Keratinocyte (primary cell): ENCODE data around the gene MMP3. TPM values are rescaled to one million over a fixed set of nuclear protein-coding genes. Genes with fewer than 3 reads are reported as not detected.

Source experiments
- DNase-seq: peaks from one replicate; pipeline ENCODE4 v3.0.0-alpha.2; 2011; ENCODE audit warnings: low read depth, missing footprints, low spot score
- FAIRE-seq: peaks from 2 replicates; lab custom pipeline; 2011; peaks lifted over from hg19 to GRCh38; lab: Jason Lieb, UNC
- H2AFZ ChIP-seq: 2 replicates; pipeline ENCODE4 v1.6.0; 2012; ENCODE audit warnings: low read length, control low read depth, inconsistent platforms; ENCODE audit not compliant: control insufficient read depth
- H3K27ac ChIP-seq: 2 replicates; pipeline ENCODE4 v1.5.1; 2011; ENCODE audit warnings: low read length; ENCODE audit not compliant: control insufficient read depth, insufficient read depth
- H3K27me3 ChIP-seq: 3 replicates; pipeline ENCODE4 v1.6.0; 2011; ENCODE audit warnings: low read length; ENCODE audit not compliant: control insufficient read depth, insufficient read depth; ENCODE audit errors: extremely low read depth
- H3K36me3 ChIP-seq, 2 experiments: 2 replicates in 1 of 2; 3 replicates in 1 of 2; pipeline ENCODE4 v1.5.1; 2011; ENCODE audit warnings: low read length in 2 of 2, mild to moderate bottlenecking in 1 of 2; ENCODE audit not compliant: control insufficient read depth in 2 of 2, insufficient read depth in 2 of 2; ENCODE audit errors: extremely low read depth in 1 of 2
- H3K4me1 ChIP-seq: 3 replicates; pipeline ENCODE4 v1.5.1; 2011; ENCODE audit warnings: low read length; ENCODE audit not compliant: control insufficient read depth, insufficient read depth; ENCODE audit errors: extremely low read depth
- H3K4me2 ChIP-seq: 3 replicates; pipeline ENCODE4 v1.6.0; 2011; ENCODE audit warnings: low read depth, low read length; ENCODE audit not compliant: control insufficient read depth, insufficient read depth; ENCODE audit errors: extremely low read depth
- H3K4me3 ChIP-seq, 3 experiments: fragments of 200-600 bp in 1 of 3; sonication (generic) in 1 of 3; 2 replicates in 2 of 3; 3 replicates in 1 of 3; pipeline ENCODE4 v1.5.1; 2011 to 2016; ENCODE audit warnings: low read length in 3 of 3, mild to moderate bottlenecking in 3 of 3, control low read depth in 2 of 3, inconsistent platforms in 1 of 3, low read depth in 1 of 3, mixed read lengths in 1 of 3, mixed run types in 1 of 3, moderate library complexity in 1 of 3; ENCODE audit not compliant: control insufficient read depth in 2 of 3, insufficient read depth in 2 of 3; ENCODE audit errors: extremely low read depth in 1 of 3
- H3K79me2 ChIP-seq: 2 replicates; pipeline ENCODE4 v1.6.0; 2012; ENCODE audit warnings: low read length; ENCODE audit not compliant: control insufficient read depth, insufficient read depth
- H3K9ac ChIP-seq: 3 replicates; pipeline ENCODE4 v1.6.0; 2011; ENCODE audit warnings: low read length; ENCODE audit not compliant: control insufficient read depth, insufficient read depth; ENCODE audit errors: extremely low read depth
- H3K9me1 ChIP-seq: 3 replicates; pipeline ENCODE4 v1.6.0; 2011; ENCODE audit warnings: low read length; ENCODE audit not compliant: control insufficient read depth, insufficient read depth; ENCODE audit errors: extremely low read depth
- H3K9me3 ChIP-seq: 2 replicates; pipeline ENCODE4 v1.5.1; 2012; ENCODE audit warnings: low read depth, low read length; ENCODE audit not compliant: control insufficient read depth
- H4K20me1 ChIP-seq: 3 replicates; pipeline ENCODE4 v1.6.0; 2011; ENCODE audit warnings: low read length; ENCODE audit not compliant: control insufficient read depth, insufficient read depth; ENCODE audit errors: extremely low read depth
- EZH2 ChIP-seq: IDR thresholded peaks from one replicate; pipeline ENCODE4 v1.6.1; 2012; ENCODE audit warnings: inconsistent platforms, mild to moderate bottlenecking, low read length, moderate library complexity
- dilution Hi-C: fragments of 300-500 bp; cut with MboI; formaldehyde crosslinking; loops from one replicate; pipeline ENCODE4 v1.7.0; 2020; ENCODE audit warnings: low sequenced_read_pairs; ENCODE audit not compliant: extremely low pct_ligation_motif_present
- polyA plus RNA-seq, 5 experiments: library from polyadenylated mRNA; depleted of rRNA in 3 of 5; stranded (reverse) in 3 of 5; stranded (forward) in 1 of 5; unstranded in 1 of 5; fragments of >200 nt; gene quantifications; 1 replicate in 1 of 5; 2 replicates in 3 of 5; 3 replicates in 1 of 5; pipeline versions ENCODE4 v1.2.1 to v1.2.3, GENCODE V29; 2011 to 2012; ENCODE audit warnings: missing spikeins in 2 of 5, low read depth in 1 of 5, low replicate concordance in 1 of 5
- TF ChIP-seq, protein P1 (sequence below), 3 experiments: IDR thresholded peaks in 1 of 3; conservative IDR thresholded peaks in 1 of 3; optimal IDR thresholded peaks in 1 of 3; 2 replicates in 2 of 3; 3 replicates in 1 of 3; pipeline versions ENCODE3 to v1.5.1; 2011; ENCODE audit warnings: low read length in 3 of 3, mild to moderate bottlenecking in 3 of 3, moderate library complexity in 2 of 3, control low read depth in 1 of 3, inconsistent platforms in 1 of 3; ENCODE audit not compliant: insufficient read depth in 2 of 3; ENCODE audit errors: extremely low read depth in 1 of 3

Gene MMP3
- polyA plus RNA-seq, 1 donor (not counting 4 experiments of a cell fraction or from before 2014, with no cell fraction given) = 8.3 TPM

DNA sequence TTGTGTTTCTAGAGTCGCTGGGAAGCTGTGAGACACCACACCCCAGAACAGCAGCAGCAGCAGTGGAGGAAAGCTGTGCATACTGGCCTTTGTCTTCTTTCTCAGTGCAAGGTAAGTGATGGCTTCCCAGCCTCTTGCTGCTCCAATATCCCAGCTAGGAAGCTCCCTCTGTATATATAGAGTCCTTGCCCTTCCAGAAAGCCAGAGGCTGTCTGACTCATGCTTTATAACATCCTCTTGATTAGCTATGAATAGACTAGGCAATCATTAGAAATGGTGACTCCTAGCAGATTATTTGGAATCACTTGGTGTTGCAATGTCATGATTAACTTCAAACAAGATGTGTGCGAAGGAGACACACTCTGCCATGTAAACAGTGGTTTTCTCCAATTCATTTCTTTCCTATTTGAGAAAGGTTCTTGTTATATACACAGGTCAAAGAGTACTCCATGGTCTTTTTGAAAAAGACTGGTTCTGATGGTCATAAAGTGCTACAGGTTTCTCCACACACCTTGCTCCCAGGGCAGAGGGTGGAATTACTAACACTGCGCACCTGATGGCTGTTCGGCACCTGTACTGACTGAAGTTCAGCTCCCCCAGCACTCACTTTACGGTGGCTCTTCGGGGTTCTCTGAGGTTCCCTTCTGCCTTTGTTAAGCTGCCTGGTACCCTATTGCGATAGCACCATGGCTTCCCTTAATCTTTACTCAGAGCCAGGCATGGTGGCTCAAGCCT lies 45.2 kb downstream of the MMP3 start, which contains the start of gene MMP1:
TSS of gene MMP1 (minus strand) at position 149 of the 735 bp plus-strand sequence. CDS start at position 81, 68 bp downstream.
- no peaks in the 10 kb centered on the region for H3K9me3 ChIP-seq
- dilution Hi-C loops = no loop called here
- H4K20me1 ChIP-seq = no peaks in the 10 kb centered on the region
- H2AFZ ChIP-seq = no peak within 1 kb of the TSS
- FAIRE-seq = peak; percentile 93
- TF ChIP-seq EZH2 = no peak
- TF ChIP-seq, protein P1, sequence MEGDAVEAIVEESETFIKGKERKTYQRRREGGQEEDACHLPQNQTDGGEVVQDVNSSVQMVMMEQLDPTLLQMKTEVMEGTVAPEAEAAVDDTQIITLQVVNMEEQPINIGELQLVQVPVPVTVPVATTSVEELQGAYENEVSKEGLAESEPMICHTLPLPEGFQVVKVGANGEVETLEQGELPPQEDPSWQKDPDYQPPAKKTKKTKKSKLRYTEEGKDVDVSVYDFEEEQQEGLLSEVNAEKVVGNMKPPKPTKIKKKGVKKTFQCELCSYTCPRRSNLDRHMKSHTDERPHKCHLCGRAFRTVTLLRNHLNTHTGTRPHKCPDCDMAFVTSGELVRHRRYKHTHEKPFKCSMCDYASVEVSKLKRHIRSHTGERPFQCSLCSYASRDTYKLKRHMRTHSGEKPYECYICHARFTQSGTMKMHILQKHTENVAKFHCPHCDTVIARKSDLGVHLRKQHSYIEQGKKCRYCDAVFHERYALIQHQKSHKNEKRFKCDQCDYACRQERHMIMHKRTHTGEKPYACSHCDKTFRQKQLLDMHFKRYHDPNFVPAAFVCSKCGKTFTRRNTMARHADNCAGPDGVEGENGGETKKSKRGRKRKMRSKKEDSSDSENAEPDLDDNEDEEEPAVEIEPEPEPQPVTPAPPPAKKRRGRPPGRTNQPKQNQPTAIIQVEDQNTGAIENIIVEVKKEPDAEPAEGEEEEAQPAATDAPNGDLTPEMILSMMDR (optimal IDR thresholded peaks at IDR 0.05 in 1 of 3, IDR thresholded peaks at IDR 0.05 in 1 of 3, conservative IDR thresholded peaks at IDR 0.05 in 1 of 3; ENCODE audit: extremely low read depth in 1 of 3, insufficient read depth in 2 of 3, low read length in 3 of 3) = no peak
- no peak within 1 kb of the TSS for H3K27ac ChIP-seq
- H3K9me1 ChIP-seq = no peaks in the 10 kb centered on the region
- peaks cover 16% of the 10 kb centered on the region for H3K4me1 ChIP-seq
- H3K4me2 ChIP-seq = peak within 1 kb of the TSS; percentile 2
- DNase-seq = no peak
- no peak within 1 kb of the TSS for H3K9ac ChIP-seq
- no peaks in the 10 kb centered on the region for H3K79me2 ChIP-seq
- H3K27me3 ChIP-seq = no peaks in the 10 kb centered on the region
- H3K4me3 ChIP-seq = no peak within 1 kb of the TSS
- no peaks in the 10 kb centered on the region for H3K36me3 ChIP-seq

DNA sequence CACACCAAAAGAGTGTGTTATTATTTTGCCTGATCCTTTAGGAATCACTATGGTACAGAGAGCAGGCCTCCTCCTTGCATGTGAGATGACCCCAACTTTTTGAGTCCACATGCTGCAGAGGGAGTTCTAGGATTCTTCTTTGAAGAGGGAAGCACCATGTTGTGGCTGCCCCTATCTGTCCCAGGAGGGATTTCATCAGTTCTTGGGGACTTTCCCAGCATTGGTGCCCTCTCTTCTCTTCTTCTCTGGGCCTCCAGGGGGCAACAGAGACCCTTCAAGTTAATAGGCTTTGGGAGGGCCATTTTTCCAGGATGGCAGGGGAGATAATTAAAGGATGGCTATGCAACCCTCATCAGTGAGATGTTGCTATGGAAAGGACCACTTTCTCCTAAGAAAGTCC lies 49.0 kb downstream of the MMP3 start:
- no peak for DNase-seq
- no peaks in the 10 kb centered on the region for H3K27me3 ChIP-seq
- H3K79me2 ChIP-seq = no peaks in the 10 kb centered on the region
- no peak overlapping the region for H2AFZ ChIP-seq
- H3K4me2 ChIP-seq = no peak overlapping the region
- H3K9me1 ChIP-seq = no peaks in the 10 kb centered on the region
- no peaks in the 10 kb centered on the region for H3K9me3 ChIP-seq
- TF ChIP-seq, protein P1 (optimal IDR thresholded peaks at IDR 0.05 in 1 of 3, IDR thresholded peaks at IDR 0.05 in 1 of 3, conservative IDR thresholded peaks at IDR 0.05 in 1 of 3; ENCODE audit: extremely low read depth in 1 of 3, insufficient read depth in 2 of 3, low read length in 3 of 3) = peak; percentile 29 to 54 (median 40)
- no peak for TF ChIP-seq EZH2
- no peak overlapping the region for H3K4me3 ChIP-seq
- no peak for FAIRE-seq
- no peaks in the 10 kb centered on the region for H3K36me3 ChIP-seq
- no peak overlapping the region for H3K9ac ChIP-seq
- dilution Hi-C loops = no loop called here
- H3K4me1 ChIP-seq = peaks cover 11% of the 10 kb centered on the region
- H3K27ac ChIP-seq = no peak overlapping the region
- no peaks in the 10 kb centered on the region for H4K20me1 ChIP-seq
